Posterior vena cava (tissue), 2 donors: ENCODE measurements around the gene MCTP1. TPM values are rescaled to one million over a fixed set of nuclear protein-coding genes. Genes with fewer than 3 reads are reported as not detected.

Experiments used
- DNase-seq: peaks from one replicate; pipeline ENCODE4 v3.0.0-alpha.2; 2020; ENCODE audit warnings: low spot score
- intact Hi-C, 2 donors: fragments of 100-400 bp; cut with DNase I; formaldehyde crosslinking; loops; one replicate each; pipeline versions ENCODE4 v1.14.1 to v1.14.2; 2022 to 2023
- total RNA-seq, 2 donors: library from RNA; stranded (reverse); fragmentation: NEBNext Ultra II Directional; extraction: Animal tissue kit (Norgen Biotek cat#: 25700); gene quantifications; one replicate each; pipeline ENCODE4 v1.2.1, GENCODE V29; 2021
- donor health status: DM: yes; HTN: yes; CAD: no.
- donor health status: DM: yes; HTN: yes; CAD: no.

The MCTP1 gene
- total RNA-seq, 2 donors from 2014 or later: 23.8 to 38.9 TPM

- intact Hi-C loops: no loop called here
- DNase-seq: no peak
Observed at GRCh38 chr5:95087816-95088317, 197.0 kb downstream of the MCTP1 start.

GRCh38 chr5:95086927-95087815 lies 197.7 kb downstream of the MCTP1 start:
- DNase-seq: no peak
- intact Hi-C loops: no loop called here

DNA sequence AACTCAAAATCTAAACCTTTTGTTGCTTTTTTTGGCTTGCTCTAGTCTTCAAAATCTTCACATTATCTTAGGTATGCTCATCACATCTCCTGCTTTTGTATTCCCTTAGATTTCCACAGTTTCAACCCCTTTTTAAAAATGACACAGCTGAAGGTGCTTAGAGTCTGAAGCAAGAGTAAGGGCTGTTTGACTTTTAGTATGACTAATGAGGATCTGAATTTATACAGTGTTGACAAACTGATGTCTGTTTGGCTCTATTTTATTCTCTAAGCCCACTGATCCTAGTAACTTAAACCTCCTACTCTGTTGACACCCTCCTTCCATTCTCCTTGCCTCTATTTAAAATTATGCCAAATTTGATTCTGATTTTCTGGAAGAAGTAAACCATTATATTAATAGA lies 200.1 kb downstream of the MCTP1 start:
- intact Hi-C loops: loop anchor here in 1 of 2 donors (2.0 kb wide), 1 partner anchor 34 kb away; no protein-coding TSS in a partner anchor
- no peak for DNase-seq

- DNase-seq: no peak
- intact Hi-C loops: loop anchor here in 1 of 2 donors (2.0 kb wide), 1 partner anchor 35 kb away; no protein-coding TSS in a partner anchor
Observed at GRCh38 chr5:95083606-95084005, 201.3 kb downstream of the MCTP1 start.

GRCh38 chr5:95081982-95082381 lies 202.9 kb downstream of the MCTP1 start:
- intact Hi-C loops: no loop called here
- DNase-seq: no peak

DNA sequence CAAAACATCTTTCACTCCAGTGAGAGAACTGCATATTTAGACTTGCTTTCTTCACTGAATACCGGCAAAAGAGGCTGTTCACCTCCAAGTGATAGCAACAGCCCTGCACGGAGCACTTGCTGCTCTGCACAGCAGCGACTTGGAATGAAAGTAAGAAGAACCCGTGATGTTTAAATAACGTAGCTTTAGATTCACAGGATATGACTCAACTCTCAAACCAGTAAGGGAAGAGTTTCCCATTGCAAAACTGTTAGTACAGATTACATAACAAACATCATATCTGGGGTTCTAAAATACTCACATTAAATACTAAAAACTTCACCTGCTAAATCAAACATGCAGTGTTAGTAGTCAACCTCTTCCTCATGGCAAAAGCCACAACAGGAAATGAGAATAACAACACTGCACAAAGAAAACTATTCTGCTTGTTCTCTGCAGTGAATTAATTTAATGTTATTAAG lies 203.4 kb downstream of the MCTP1 start:
- intact Hi-C loops: no loop called here

DNA sequence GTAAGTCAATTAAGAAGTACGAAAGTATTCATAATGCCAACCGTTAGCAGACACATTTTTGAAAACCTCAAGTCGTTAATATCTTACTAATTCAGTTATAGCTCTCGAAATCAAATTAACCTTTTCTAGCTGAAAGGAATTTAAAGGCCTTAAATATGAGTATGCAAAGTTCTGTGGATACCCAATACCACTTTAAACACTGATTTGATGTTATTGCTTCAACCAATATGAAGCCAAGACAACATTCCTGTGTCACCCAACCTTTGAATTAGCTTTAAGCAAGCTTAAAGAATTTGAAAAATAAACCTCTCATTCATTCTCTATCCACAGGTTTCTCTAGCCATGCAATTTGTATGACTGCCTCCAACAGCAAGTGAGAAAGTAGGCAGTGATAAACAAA lies 204.5 kb downstream of the MCTP1 start:
- intact Hi-C loops: no loop called here
- no peak for DNase-seq

More for the DNA sequence above, 203.4 kb downstream of the MCTP1 start:
- DNase-seq: peak; percentile 83

DNA sequence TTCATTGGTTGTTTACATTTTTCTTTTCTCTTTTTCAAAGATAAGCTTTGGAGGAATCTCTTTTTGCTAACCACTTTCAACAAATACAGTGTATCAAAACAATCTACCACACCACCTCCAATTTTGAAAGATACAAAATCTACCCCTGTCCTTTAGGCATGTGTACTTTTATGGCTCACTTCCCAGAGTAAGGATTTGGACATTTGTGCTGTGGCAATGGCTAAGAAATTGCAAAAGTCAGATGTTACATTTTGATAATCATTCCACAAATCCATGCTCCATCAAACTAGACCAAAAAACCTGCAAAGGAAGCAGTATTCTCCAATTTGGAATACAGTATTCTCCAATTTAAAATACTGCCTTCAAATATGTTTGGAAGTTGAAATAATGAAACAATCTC lies 204.9 kb downstream of the MCTP1 start:
- intact Hi-C loops: no loop called here
- no peak for DNase-seq

DNA sequence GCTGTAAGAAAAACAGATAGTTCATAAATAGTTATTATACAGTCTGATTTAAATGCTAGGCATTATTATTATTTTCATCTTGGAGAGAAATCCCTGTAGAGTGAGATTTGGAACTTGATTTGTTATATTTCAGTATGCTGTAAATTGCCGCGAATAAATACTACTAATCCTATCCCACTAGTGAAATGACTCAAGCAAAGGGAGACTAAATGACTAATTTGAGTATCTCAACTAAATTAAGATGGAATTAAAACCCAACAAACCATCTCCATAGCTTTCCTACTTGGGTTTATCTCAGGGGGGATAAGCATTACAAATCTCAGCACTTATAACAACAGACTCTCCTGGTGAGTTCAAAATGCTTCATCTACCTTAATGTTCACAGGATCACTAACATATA lies 206.0 kb downstream of the MCTP1 start:
- intact Hi-C loops: no loop called here
- no peak for DNase-seq

DNA sequence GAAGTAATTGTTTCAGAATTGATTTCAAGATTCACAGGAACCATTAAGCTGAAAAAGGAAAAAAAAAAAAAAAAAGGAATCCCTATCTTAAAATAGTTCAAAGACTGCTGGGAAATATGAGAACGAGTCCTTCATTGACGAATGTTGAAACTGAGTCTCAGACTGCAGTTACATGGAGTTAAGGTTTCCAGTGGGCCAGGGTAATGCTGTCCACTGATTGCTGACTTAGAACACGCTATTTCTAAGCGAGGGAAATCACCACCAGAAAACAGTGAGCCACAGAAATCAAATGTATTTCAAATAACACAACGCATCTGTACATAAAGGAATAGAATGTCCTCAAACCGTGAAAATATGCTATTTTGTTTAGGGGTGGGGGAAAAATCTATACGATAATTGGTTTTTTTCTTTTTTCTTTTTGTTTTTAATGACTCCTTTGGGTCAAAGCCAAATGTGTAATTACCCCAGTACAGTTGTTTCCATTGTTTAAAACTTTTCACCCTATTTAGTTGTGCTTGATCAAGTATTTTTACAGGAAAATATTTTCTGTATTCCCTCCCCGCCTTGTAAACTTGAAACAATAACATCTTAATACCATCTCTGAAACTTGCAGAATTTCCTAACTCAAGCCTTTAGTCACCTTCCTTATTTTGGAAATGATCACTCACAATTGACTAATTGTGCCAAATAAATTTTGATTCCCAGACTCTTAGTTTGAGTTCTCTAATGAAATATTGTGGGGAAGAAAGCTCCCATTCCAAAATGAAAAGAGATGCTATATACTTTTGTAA lies 208.3 kb downstream of the MCTP1 start:
- no peak for DNase-seq
- intact Hi-C loops: no loop called here

DNA sequence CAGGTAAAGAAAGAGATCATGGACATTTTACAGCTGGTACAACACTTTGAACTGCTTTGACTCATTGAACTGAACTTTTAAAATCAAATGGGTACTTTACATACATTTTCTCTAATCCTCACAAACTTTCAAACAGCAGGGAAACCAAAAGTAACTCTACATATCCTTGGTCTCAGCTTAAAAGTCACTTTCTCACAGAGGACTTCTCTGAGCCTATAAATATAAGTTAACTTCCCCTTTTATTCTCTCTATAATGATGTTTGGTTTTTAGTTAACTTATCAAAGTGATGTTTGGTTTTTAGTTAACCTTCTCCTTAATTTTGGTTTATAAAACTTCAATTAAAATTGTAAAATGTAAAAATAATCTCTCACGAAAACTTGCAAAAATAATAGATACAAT lies 209.8 kb downstream of the MCTP1 start:
- intact Hi-C loops: no loop called here

DNA sequence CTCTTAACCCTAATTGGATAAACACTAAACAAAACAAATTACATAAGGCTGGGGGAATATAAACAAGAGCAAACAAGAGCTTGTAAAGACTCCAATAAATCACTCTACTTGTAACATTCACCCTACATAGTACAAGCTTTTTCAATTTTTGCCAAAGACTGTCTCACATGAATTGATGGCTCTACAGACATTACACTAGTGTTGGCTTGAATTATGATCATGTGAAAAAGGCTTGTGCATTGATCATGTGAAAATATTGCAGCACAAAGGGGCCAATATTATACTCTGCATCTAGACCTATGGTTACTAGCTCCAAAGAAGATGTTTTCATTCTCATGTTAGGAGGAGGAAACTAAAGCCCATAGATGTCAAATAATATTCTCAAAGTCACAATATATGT lies 212.6 kb downstream of the MCTP1 start:
- intact Hi-C loops: no loop called here
- no peak for DNase-seq

More for the DNA sequence above, 209.8 kb downstream of the MCTP1 start:
- no peak for DNase-seq

DNA sequence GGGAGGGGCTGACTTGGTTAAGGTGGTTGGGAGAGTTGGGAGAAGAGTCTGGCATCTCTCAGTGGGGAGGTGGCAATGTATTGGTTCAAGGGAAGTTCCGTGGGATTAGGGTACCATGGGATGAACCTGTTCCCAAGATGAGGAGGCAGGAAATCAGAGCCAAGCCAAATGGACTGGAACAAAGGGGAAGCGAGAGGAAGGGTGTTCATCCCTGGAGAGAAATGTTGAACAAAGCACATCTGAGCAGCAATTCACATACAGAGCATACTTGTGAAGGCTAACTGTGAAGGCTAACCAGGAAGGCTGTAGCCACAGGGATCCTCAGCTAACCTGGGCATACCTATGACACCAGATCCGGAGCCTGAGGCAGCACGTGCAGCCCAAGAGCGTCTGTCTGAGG lies 214.0 kb downstream of the MCTP1 start:
- intact Hi-C loops: no loop called here
- no peak for DNase-seq

DNA sequence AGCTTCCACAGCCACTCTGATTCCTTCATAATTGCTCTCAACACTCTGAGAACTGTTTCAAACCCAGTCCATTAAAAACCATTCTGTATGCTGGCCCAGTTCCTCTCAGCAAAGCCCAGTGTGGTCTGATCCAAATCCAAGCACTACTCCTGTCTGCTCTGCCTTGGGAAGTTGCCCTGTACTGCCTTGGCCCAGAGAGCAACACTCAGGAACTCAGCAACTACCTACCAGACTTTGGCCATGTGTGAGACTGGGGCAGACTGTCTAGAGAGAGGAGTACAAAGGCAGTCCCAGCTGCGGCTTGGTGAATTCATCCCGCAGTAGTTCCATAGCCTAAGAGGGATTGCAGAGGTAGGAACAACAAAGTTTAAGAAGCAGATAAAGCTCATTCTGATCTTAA lies 214.4 kb downstream of the MCTP1 start:
- intact Hi-C loops: no loop called here
- DNase-seq: no peak

DNA sequence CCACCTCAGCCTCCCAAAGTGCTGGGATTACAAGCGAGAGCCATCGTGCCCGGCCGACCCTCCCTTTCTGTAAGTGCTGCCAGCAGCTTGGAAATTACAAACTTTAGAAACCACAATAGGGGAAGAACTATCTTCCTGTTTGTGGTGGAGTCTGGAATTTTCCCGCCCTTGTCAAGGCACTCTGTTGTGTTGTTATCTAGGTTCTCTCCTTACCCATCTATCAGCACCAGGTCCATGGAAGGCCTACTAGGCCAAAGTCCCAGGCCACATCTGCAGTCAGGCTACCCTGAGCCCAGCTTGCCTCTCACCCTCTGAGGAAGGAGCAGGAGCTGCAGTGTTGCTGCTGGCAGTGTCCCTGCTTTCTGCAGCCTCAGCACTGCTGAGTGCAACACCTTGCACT lies 214.9 kb downstream of the MCTP1 start:
- intact Hi-C loops: no loop called here

GRCh38 chr5:95069021-95069420 lies 215.9 kb downstream of the MCTP1 start:
- intact Hi-C loops: no loop called here
- DNase-seq: no peak

More for the DNA sequence above, 214.9 kb downstream of the MCTP1 start:
- no peak for DNase-seq

DNA sequence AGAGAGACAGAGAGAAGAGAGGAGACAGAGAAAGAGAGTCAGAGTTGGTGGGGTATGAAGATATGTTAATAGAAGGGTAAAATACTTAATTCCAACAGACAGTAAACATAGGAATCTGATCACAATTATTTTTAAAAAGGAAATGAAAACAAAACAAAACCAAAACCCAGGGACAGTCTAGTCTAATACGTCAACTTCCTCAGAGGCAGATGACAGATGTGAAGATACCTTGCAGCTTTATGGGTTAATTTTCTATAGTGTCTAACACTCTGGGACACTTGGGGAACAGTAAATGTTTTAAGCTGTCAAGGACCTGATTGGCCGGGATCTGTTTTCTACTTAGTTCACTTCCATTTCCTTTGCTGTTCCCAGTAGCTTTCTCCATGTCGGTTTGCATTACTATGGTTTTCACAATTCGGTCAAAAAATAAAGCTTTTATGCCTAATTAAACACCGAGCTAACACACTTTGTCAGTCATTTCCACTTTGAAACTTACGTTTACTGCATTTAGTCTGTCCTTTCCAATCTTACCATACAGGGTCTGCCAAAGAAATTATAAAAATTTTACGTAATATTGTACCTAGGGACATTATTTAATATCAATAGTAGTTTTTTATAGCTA lies 216.5 kb downstream of the MCTP1 start:
- DNase-seq: no peak
- intact Hi-C loops: no loop called here

GRCh38 chr5:95066048-95066447 lies 218.8 kb downstream of the MCTP1 start:
- DNase-seq: no peak
- intact Hi-C loops: no loop called here

DNA sequence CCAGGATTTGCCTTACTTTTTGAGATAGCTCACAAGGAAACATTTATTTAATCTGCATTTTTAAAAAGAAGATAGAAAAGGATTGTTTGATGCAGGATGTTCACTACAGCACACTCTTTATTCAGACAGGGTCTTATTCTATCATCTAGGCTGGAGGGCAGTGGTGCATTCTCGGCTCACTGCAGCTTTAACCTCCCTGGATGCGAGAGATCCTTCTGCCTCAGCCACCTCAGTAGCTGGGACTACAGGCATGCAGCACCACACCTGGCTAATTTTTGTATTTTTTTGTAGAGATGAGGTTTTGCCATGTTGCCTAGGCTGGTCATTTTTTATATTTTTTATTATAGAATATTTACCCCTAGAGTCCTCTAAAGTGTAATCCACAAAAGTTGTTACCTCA lies 221.4 kb downstream of the MCTP1 start:
- DNase-seq: no peak
- intact Hi-C loops: no loop called here

DNA sequence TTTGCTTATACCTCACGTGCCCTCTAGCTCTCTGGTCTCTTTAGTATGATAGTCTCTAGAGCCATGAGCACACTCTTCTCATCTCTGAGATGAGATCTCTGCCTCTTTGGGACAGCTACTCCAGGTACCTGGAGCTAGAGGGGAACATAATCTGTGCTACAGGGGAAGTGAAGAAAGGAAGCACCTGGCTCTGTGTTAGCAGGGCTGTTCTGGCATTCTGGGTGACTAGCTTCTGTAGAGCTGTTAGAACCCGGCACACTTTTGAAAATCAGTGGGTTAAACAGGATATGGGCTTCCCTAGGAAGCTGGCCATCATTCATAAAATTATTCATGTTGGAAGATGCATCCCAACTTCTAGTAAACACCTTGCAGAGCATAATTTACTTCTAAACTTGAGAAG lies 224.8 kb downstream of the MCTP1 start:
- no peak for DNase-seq
- intact Hi-C loops: no loop called here
